OCI-LY1 (cell line): ENCODE measurements around the gene KANK4.

ENCODE experiments used
- EZH2 ChIP-seq: fragments of 200-600 bp; sonication (generic), shearing (Covaris generic); IDR thresholded peaks from 2 replicates; pipeline ENCODE4 v1.8.0; 2017; ENCODE audit warnings: borderline replicate concordance, mixed run types, mild to moderate bottlenecking, antibody characterized with exemption, low read length, moderate library complexity, mixed read lengths
- TF ChIP-seq, protein P1 (sequence below): fragments of 200-600 bp; sonication (generic), shearing (Covaris generic); IDR thresholded peaks from 2 replicates; pipeline ENCODE4 v1.5.1; 2017; ENCODE audit warnings: mild to moderate bottlenecking, antibody characterized with exemption, low read length, moderate library complexity, mixed read lengths

GRCh38 chr1:62311473-62311943, 7.7 kb downstream of the KANK4 start:
- TF ChIP-seq, protein P1, sequence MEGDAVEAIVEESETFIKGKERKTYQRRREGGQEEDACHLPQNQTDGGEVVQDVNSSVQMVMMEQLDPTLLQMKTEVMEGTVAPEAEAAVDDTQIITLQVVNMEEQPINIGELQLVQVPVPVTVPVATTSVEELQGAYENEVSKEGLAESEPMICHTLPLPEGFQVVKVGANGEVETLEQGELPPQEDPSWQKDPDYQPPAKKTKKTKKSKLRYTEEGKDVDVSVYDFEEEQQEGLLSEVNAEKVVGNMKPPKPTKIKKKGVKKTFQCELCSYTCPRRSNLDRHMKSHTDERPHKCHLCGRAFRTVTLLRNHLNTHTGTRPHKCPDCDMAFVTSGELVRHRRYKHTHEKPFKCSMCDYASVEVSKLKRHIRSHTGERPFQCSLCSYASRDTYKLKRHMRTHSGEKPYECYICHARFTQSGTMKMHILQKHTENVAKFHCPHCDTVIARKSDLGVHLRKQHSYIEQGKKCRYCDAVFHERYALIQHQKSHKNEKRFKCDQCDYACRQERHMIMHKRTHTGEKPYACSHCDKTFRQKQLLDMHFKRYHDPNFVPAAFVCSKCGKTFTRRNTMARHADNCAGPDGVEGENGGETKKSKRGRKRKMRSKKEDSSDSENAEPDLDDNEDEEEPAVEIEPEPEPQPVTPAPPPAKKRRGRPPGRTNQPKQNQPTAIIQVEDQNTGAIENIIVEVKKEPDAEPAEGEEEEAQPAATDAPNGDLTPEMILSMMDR: no peak
- no peak for TF ChIP-seq EZH2
